ENCODE measurements around the gene PPT1. TPM values are rescaled to one million over a fixed set of nuclear protein-coding genes. Genes with fewer than 3 reads are reported as not detected.
A peak's percentile ranks its signal among the peaks of the same experiment; 100 is the strongest.

The PPT1 gene
- 100 to 1,000 TPM in 1 of 2 donors, 10 to 100 TPM in 1; 73.2 to 152 TPM for total RNA-seq
- polyA plus RNA-seq = 100 to 1,000 TPM; 103 to 147 TPM
- long read RNA-seq, donor 1, full-length matches to known transcripts = 43 of 43 reads
- long read RNA-seq, donor 1, partial matches to known transcripts = 0 of 43 reads
- long read RNA-seq, donor 1, other reads (novel, unspliced or antisense) = 0 of 43 reads
- long read RNA-seq, donor 2, full-length matches to known transcripts = 9 of 9 reads
- long read RNA-seq, donor 2, partial matches to known transcripts = 0 of 9 reads
- long read RNA-seq, donor 2, other reads (novel, unspliced or antisense) = 0 of 9 reads
- long read RNA-seq, donor 3, full-length matches to known transcripts = 20 of 20 reads
- long read RNA-seq, donor 3, partial matches to known transcripts = 0 of 20 reads
- long read RNA-seq, donor 3, other reads (novel, unspliced or antisense) = 0 of 20 reads
- long read RNA-seq, donor 4, full-length matches to known transcripts = 9 of 9 reads
- long read RNA-seq, donor 4, partial matches to known transcripts = 0 of 9 reads
- long read RNA-seq, donor 4, other reads (novel, unspliced or antisense) = 0 of 9 reads
- long read RNA-seq, donor 5, full-length matches to known transcripts = 41 of 47 reads
- long read RNA-seq, donor 5, partial matches to known transcripts = 6 of 47 reads
- long read RNA-seq, donor 5, other reads (novel, unspliced or antisense) = 0 of 47 reads

- Histone ChIP-seq H3K9ac (ENCODE audit: insufficient read depth in 1 of 2, low read length in 2 of 2) (peak within 1 kb of the TSS; percentile 52 to 67), H3K9me3 (ENCODE audit: control insufficient read depth in 4 of 4, insufficient read depth in 3 of 4, low read length in 3 of 4) (no peaks in the 10 kb centered on the region), H3K4me1 (ENCODE audit: control insufficient read depth in 5 of 5, insufficient read depth in 5 of 5, low read length in 5 of 5) (peaks cover 0 to 8% (median 0%) of the 10 kb centered on the region in 5 donors), H3K27ac (ENCODE audit: low read depth in 1 of 2, low read length in 1 of 2) (peak within 1 kb of the TSS in 1 of 2 donors; percentile 63), H3K4me3 (peak within 1 kb of the TSS; percentile 50), H3K36me3 (ENCODE audit: control insufficient read depth in 4 of 4, insufficient read depth in 4 of 4, low read length in 4 of 4) (peaks cover 0 to 3% (median 2%) of the 10 kb centered on the region in 4 donors), H3K27me3 (ENCODE audit: control insufficient read depth in 3 of 3, insufficient read depth in 3 of 3, low read length in 2 of 3) (peaks cover 0 to 3% (median 0%) of the 10 kb centered on the region in 3 donors)
- peak; percentile 87 for ATAC-seq (ENCODE audit: insufficient read depth, low FRiP score)
- TF ChIP-seq CTCF (IDR thresholded peaks at IDR 0.05; ENCODE audit: control extremely low read depth, extremely low read depth) = no peak
- DNase-seq = peak; percentile 77 to 81 (median 77)
- 0 to 1% methylated on average over 51 of the region's 51 CpGs for WGBS, 2 donors
Observed at GRCh38 chr1:40096977-40097782, at the start of gene PPT1. TSS of gene PPT1 (minus strand) at chr1:40097252. CDS start at chr1:40097238, 14 bp downstream.

- Histone ChIP-seq H3K4me3 (no peak overlapping the region), H3K27me3 (ENCODE audit: control insufficient read depth in 3 of 3, insufficient read depth in 3 of 3, low read length in 2 of 3) (peaks cover 0 to 17% (median 14%) of the 10 kb centered on the region in 3 donors), H3K27ac (ENCODE audit: low read depth in 1 of 2, low read length in 1 of 2) (no peak overlapping the region), H3K36me3 (ENCODE audit: control insufficient read depth in 4 of 4, insufficient read depth in 4 of 4, low read length in 4 of 4) (no peaks in the 10 kb centered on the region), H3K4me1 (ENCODE audit: control insufficient read depth in 5 of 5, insufficient read depth in 5 of 5, low read length in 5 of 5) (no peaks in the 10 kb centered on the region), H3K9me3 (ENCODE audit: control insufficient read depth in 4 of 4, insufficient read depth in 3 of 4, low read length in 3 of 4) (no peaks in the 10 kb centered on the region), H3K9ac (ENCODE audit: insufficient read depth in 1 of 2, low read length in 2 of 2) (no peak overlapping the region)
- 17 to 18% methylated on average over 7 of the region's 7 CpGs for WGBS, 2 donors
- peak; percentile 75 for TF ChIP-seq CTCF (IDR thresholded peaks at IDR 0.05; ENCODE audit: control extremely low read depth, extremely low read depth)
- ATAC-seq (ENCODE audit: insufficient read depth, low FRiP score) = peak; percentile 69
- peak; percentile 69 to 84 (median 83) for DNase-seq
Observed at GRCh38 chr1:40143891-40144575, 47.0 kb upstream of the PPT1 start.

GRCh38 chr1:40141878-40142535 is 45.0 kb upstream of the PPT1 start:
- H3K27me3 ChIP-seq (ENCODE audit: control insufficient read depth in 3 of 3, insufficient read depth in 3 of 3, low read length in 2 of 3) = peaks cover 0 to 14% (median 14%) of the 10 kb centered on the region in 3 donors
- 46 to 67% methylated on average over 2 of the region's 2 CpGs for WGBS, 2 donors
- H3K9ac ChIP-seq (ENCODE audit: insufficient read depth in 1 of 2, low read length in 2 of 2) = no peak overlapping the region
- ATAC-seq (ENCODE audit: insufficient read depth, low FRiP score) (no peak), DNase-seq (no peak)
- no peak overlapping the region for H3K4me3 ChIP-seq
- H3K36me3 ChIP-seq (ENCODE audit: control insufficient read depth in 4 of 4, insufficient read depth in 4 of 4, low read length in 4 of 4) = no peaks in the 10 kb centered on the region
- no peaks in the 10 kb centered on the region for H3K4me1 ChIP-seq (ENCODE audit: control insufficient read depth in 5 of 5, insufficient read depth in 5 of 5, low read length in 5 of 5)
- no peak overlapping the region for H3K27ac ChIP-seq (ENCODE audit: low read depth in 1 of 2, low read length in 1 of 2)
- no peak for TF ChIP-seq CTCF (IDR thresholded peaks at IDR 0.05; ENCODE audit: control extremely low read depth, extremely low read depth)
- no peaks in the 10 kb centered on the region for H3K9me3 ChIP-seq (ENCODE audit: control insufficient read depth in 4 of 4, insufficient read depth in 3 of 4, low read length in 3 of 4)

Data from lung (tissue), 16 donors.